Psoas muscle (tissue), 8 donors: ENCODE measurements around the gene COPS7A. TPM values are rescaled to one million over a fixed set of nuclear protein-coding genes. Genes with fewer than 3 reads are reported as not detected.

Experiments
- ATAC-seq, 4 donors: fragments of 200-7000 bp; cut with Tn5 transposase; one replicate each; pipeline ENCODE4 v1.9.1; 2020; ENCODE audit warnings: moderate library complexity in 3 of 4, mild to moderate bottlenecking in 2 of 4
- DNase-seq, 2 donors: peaks; one replicate each; pipeline ENCODE4 v3.0.0-alpha.2; 2020
- H3K27ac ChIP-seq: fragments of 200-600 bp; one replicate; pipeline ENCODE4 v1.8.0; 2022
- H3K27me3 ChIP-seq, 3 donors: fragments of 200-600 bp in 1 of 3; one replicate each; pipeline versions ENCODE4 v1.6.1 to v1.8.0; 2013 to 2022; ENCODE audit warnings: low read length in 2 of 3, mild to moderate bottlenecking in 2 of 3, moderate library complexity in 1 of 3; ENCODE audit not compliant: insufficient read depth in 3 of 3
- H3K36me3 ChIP-seq, 2 donors: fragments of 200-600 bp in 1 of 2; one replicate each; pipeline versions ENCODE4 v1.6.1 to v1.8.0; 2013 to 2022; ENCODE audit warnings: low read depth in 1 of 2, mild to moderate bottlenecking in 1 of 2, moderate library complexity in 1 of 2; ENCODE audit not compliant: insufficient read depth in 1 of 2
- H3K4me1 ChIP-seq: fragments of 200-600 bp; one replicate; pipeline ENCODE4 v1.8.0; 2022
- H3K4me3 ChIP-seq: fragments of 200-600 bp; one replicate; pipeline ENCODE4 v1.8.0; 2022; ENCODE audit warnings: mild to moderate bottlenecking
- H3K9me3 ChIP-seq: fragments of 200-600 bp; one replicate; pipeline ENCODE4 v1.8.0; 2022
- CTCF ChIP-seq: fragments of 200-600 bp; IDR thresholded peaks from one replicate; pipeline ENCODE4 v1.8.0; 2022; ENCODE audit warnings: antibody characterized with exemption
- WGBS, 3 donors: extraction: QIAGEN DNeasy Blood & Tissue Kit; methylation state at CpG; one replicate each; pipeline versions ENCODE4 v1.1.6 to v1.1.7; 2013; 5-methylcytosine and 5-hydroxymethylcytosine counted together
- intact Hi-C, 2 donors: fragments of 100-400 bp; cut with DNase I; formaldehyde crosslinking; loops; one replicate each; pipeline versions ENCODE4 v1.11.0 to v1.14.2; 2022
- polyA plus RNA-seq, 3 donors: library from polyadenylated mRNA; stranded (reverse); fragments of 200-250 nt; gene quantifications; one replicate each; pipeline ENCODE4 v1.2.3, GENCODE V29; 2013
- total RNA-seq, 4 donors: library from RNA; stranded (reverse); fragmentation: NEBNext Ultra II Directional in 2 of 4; extraction: Animal tissue kit (Norgen Biotek cat#: 25700) in 2 of 4; gene quantifications; one replicate each; pipeline versions ENCODE4 v1.2.1 to v1.2.4, GENCODE V29; 2021 to 2023
- donor health status: healthy with polysubstance abuse.
- donor health status: DM: no; HTN: no; CAD: no; lungs with moderate emphysema.
- donor health status: Bipolar disorder and iron deficiency.
- donor health status: healthy.
- donor health status: DM: yes; HTN: yes; CAD: no.
- donor health status: DM: no; HTN: no; CAD: no.
- donor health status: DM: no; HTN: no; CAD: no.
- donor health status: DM: yes; HTN: yes; CAD: no.

COPS7A gene
- total and polyA plus RNA-seq, 7 donors, result 72.3 to 157 (median 79.2) TPM

- H3K27me3 ChIP-seq, result peaks cover 0 to 9% (median 0%) of the 10 kb centered on the region in 3 donors
- H3K4me3 ChIP-seq, result peak overlapping the region; percentile 84
- intact Hi-C loops, result no loop called here
- no peak for DNase-seq
- H3K27ac ChIP-seq, result peak overlapping the region; percentile 19
- no peak for TF ChIP-seq CTCF
- H3K36me3 ChIP-seq, result no peaks in the 10 kb centered on the region
- 21 to 29% (median 23%) methylated on average over 6 of the region's 6 CpGs for WGBS, 3 donors
- H3K4me1 ChIP-seq, result peaks cover 26% of the 10 kb centered on the region
- ATAC-seq, result no peak
- H3K9me3 ChIP-seq, result no peaks in the 10 kb centered on the region
Observed at GRCh38 chr12:6768437-6768914, 44.6 kb downstream of the COPS7A start.

- H3K9me3 ChIP-seq, result no peaks in the 10 kb centered on the region
- DNase-seq, result peak in 1 of 2 donors; percentile 43
- H3K4me3 ChIP-seq, result peak overlapping the region; percentile 84
- peaks cover 0 to 9% (median 2%) of the 10 kb centered on the region in 3 donors for H3K27me3 ChIP-seq
- intact Hi-C loops, result no loop called here
- WGBS, 3 donors, result 61 to 75% (median 62%) methylated on average over 2 to 6 of the region's 6 CpGs
- no peak for TF ChIP-seq CTCF
- H3K36me3 ChIP-seq, result no peaks in the 10 kb centered on the region
- ATAC-seq, result no peak
- peaks cover 26% of the 10 kb centered on the region for H3K4me1 ChIP-seq
- H3K27ac ChIP-seq, result no peak overlapping the region
Observed at GRCh38 chr12:6768990-6769389, 45.1 kb downstream of the COPS7A start.

- no peaks in the 10 kb centered on the region for H3K36me3 ChIP-seq
- H3K4me1 ChIP-seq, result peaks cover 23% of the 10 kb centered on the region
- peaks cover 0 to 9% (median 2%) of the 10 kb centered on the region in 3 donors for H3K27me3 ChIP-seq
- H3K27ac ChIP-seq, result no peak overlapping the region
- DNase-seq, result no peak
- no peak for TF ChIP-seq CTCF
- WGBS, 3 donors, result 50 to 67% (median 63%) methylated on average over 1 to 4 of the region's 4 CpGs
- H3K9me3 ChIP-seq, result no peaks in the 10 kb centered on the region
- no peak overlapping the region for H3K4me3 ChIP-seq
- no peak for ATAC-seq
- intact Hi-C loops, result no loop called here
Observed at GRCh38 chr12:6769666-6770065, 45.8 kb downstream of the COPS7A start.

- ATAC-seq (no peak), DNase-seq (no peak)
- Histone ChIP-seq H3K9me3 (no peaks in the 10 kb centered on the region), H3K27ac (no peak overlapping the region), H3K4me3 (no peak overlapping the region), H3K4me1 (peaks cover 19% of the 10 kb centered on the region), H3K27me3 (peaks cover 0 to 6% (median 2%) of the 10 kb centered on the region in 3 donors), H3K36me3 (no peaks in the 10 kb centered on the region)
- intact Hi-C loops, result no loop called here
- 84 to 90% (median 84%) methylated on average over 5 to 12 of the region's 12 CpGs for WGBS, 3 donors
- no peak for TF ChIP-seq CTCF
Observed at GRCh38 chr12:6770094-6770493, 46.2 kb downstream of the COPS7A start.

GRCh38 chr12:6770600-6770999 lies 46.8 kb downstream of the COPS7A start:
- intact Hi-C loops, result no loop called here

More at GRCh38 chr12:6770600-6770999, 46.8 kb downstream of the COPS7A start:
- TF ChIP-seq CTCF, result no peak
- Histone ChIP-seq H3K4me3 (no peak overlapping the region), H3K4me1 (peaks cover 14% of the 10 kb centered on the region), H3K27ac (no peak overlapping the region), H3K9me3 (no peaks in the 10 kb centered on the region), H3K36me3 (no peaks in the 10 kb centered on the region), H3K27me3 (peaks cover 0 to 2% (median 1%) of the 10 kb centered on the region in 3 donors)
- ATAC-seq (no peak), DNase-seq (no peak)
- 82 to 93% (median 83%) methylated on average over 9 to 10 of the region's 10 CpGs for WGBS, 3 donors
